HepG2 (cell line): ENCODE data around the gene MTIF3. TPM values are rescaled to one million over a fixed set of nuclear protein-coding genes. Genes with fewer than 3 reads are reported as not detected.

Source experiments
- ATAC-seq: fragments of 200-7000 bp; cut with Tn5 transposase; 3 replicates; pipeline ENCODE4 v1.9.1; 2020; ENCODE audit warnings: mild to moderate bottlenecking, moderate library complexity
- BruUV-seq: library from RNA; stranded (reverse); fragments of 400-500 nt; replicated peaks from 2 replicates; lab custom pipeline; 2021; lab: Mats Ljungman, UMichigan
- CTCF ChIA-PET: fragments of 300-600 bp; formaldehyde crosslinking; extraction: SDS; loops from one replicate; lab custom pipeline; 2021; ENCODE audit warnings: low total read pairs, inconsistent platforms, low intra/inter-chr PET ratio; lab: Yijun Ruan, JAX
- POLR2A ChIA-PET: fragments of 350-600 bp; sonication (Branson Sonifier 250); formaldehyde crosslinking; loops from one replicate; lab custom pipeline; 2020; ENCODE audit warnings: antibody characterized with exemption, inconsistent platforms; lab: Yijun Ruan, JAX
- DNase-seq: peaks from one replicate; pipeline ENCODE4 v3.0.0-alpha.2; 2015; ENCODE audit warnings: low spot score
- FAIRE-seq: peaks from 3 replicates; lab custom pipeline; 2011; peaks lifted over from hg19 to GRCh38; lab: Jason Lieb, UNC
- H2AFZ ChIP-seq: one replicate; pipeline ENCODE4 v1.6.1; 2011; ENCODE audit warnings: low read length, inconsistent platforms
- H3K27ac ChIP-seq: fragments of 300-600 bp; 3 replicates; pipeline ENCODE4 v1.8.0; 2011; ENCODE audit warnings: mixed run types, mild to moderate bottlenecking, mixed read lengths, low read length, inconsistent platforms; ENCODE audit not compliant: insufficient read depth; ENCODE audit errors: extremely low read length
- H3K27me3 ChIP-seq, 2 experiments: fragments of 200-600 bp in 1 of 2; 2 replicates in 1 of 2; 3 replicates in 1 of 2; pipeline versions ENCODE4 v1.6.0 to v1.8.0; 2011; ENCODE audit warnings: low read length in 2 of 2, mild to moderate bottlenecking in 2 of 2, moderate library complexity in 2 of 2, inconsistent platforms in 1 of 2; ENCODE audit not compliant: insufficient read depth in 2 of 2, control insufficient read depth in 1 of 2
- H3K36me3 ChIP-seq, 2 experiments: fragments of 200-600 bp in 1 of 2; replicated peaks in 1 of 2; 2 replicates in 1 of 2; 3 replicates in 1 of 2; pipeline versions ENCODE4 v1.5.1 to v1.8.0; 2011; ENCODE audit warnings: low read length in 2 of 2, inconsistent platforms in 1 of 2; ENCODE audit not compliant: insufficient read depth in 2 of 2, control insufficient read depth in 1 of 2
- H3K4me1 ChIP-seq: 2 replicates; pipeline ENCODE4 v1.5.1; 2012; ENCODE audit warnings: low read length, inconsistent platforms; ENCODE audit not compliant: insufficient read depth
- H3K4me2 ChIP-seq: 2 replicates; pipeline ENCODE4 v1.6.0; 2011; ENCODE audit warnings: low read depth, low read length, inconsistent platforms
- H3K4me3 ChIP-seq, 3 experiments: fragments of 200-600 bp in 1 of 3; sonication (generic), shearing (Covaris generic) in 1 of 3; replicated peaks in 1 of 3; 2 replicates each; pipeline ENCODE4 v1.5.1; 2011 to 2016; ENCODE audit warnings: low read length in 3 of 3, inconsistent platforms in 2 of 3, low read depth in 2 of 3, mild to moderate bottlenecking in 2 of 3, control low read depth in 1 of 3, mixed read lengths in 1 of 3; ENCODE audit not compliant: insufficient read depth in 1 of 3
- H3K79me2 ChIP-seq: one replicate; pipeline ENCODE4 v1.6.1; 2011; ENCODE audit warnings: low read length, inconsistent platforms; ENCODE audit not compliant: insufficient read depth
- H3K9ac ChIP-seq: 2 replicates; pipeline ENCODE4 v1.6.0; 2011; ENCODE audit warnings: mild to moderate bottlenecking, low read depth, low read length, inconsistent platforms; ENCODE audit not compliant: insufficient read depth
- H3K9me3 ChIP-seq: 2 replicates; pipeline ENCODE4 v1.5.1; 2012; ENCODE audit warnings: mild to moderate bottlenecking, low read length
- H4K20me1 ChIP-seq: 2 replicates; pipeline ENCODE4 v1.6.0; 2011; ENCODE audit warnings: inconsistent platforms, mild to moderate bottlenecking, low read length, moderate library complexity; ENCODE audit not compliant: insufficient read depth
- BCL6 ChIP-seq: IDR thresholded peaks from 2 replicates; pipeline ENCODE4 v1.6.1; 2016; ENCODE audit warnings: missing genetic modification reagents, missing compliant biosample characterization
- EHMT2 ChIP-seq: fragments of 200-600 bp; sonication (generic); IDR thresholded peaks from 2 replicates; pipeline ENCODE4 v1.7.0; 2017; ENCODE audit warnings: antibody characterized with exemption, low read depth, low read length, borderline replicate concordance
- IKZF1 ChIP-seq: fragments of 450-650 bp; IDR thresholded peaks from 2 replicates; pipeline ENCODE4 v1.7.1; 2016
- MEIS2 ChIP-seq: sonication (generic); formaldehyde crosslinking; IDR thresholded peaks from 2 replicates; pipeline ENCODE4 v1.9.0; 2021; ENCODE audit warnings: mild to moderate bottlenecking, missing genetic modification reagents
- MXD1 ChIP-seq: sonication (generic); formaldehyde crosslinking; IDR thresholded peaks from 2 replicates; pipeline ENCODE4 v1.4.0; 2020; ENCODE audit warnings: mild to moderate bottlenecking, missing genetic modification reagents
- PAWR ChIP-seq: sonication (generic); formaldehyde crosslinking; IDR thresholded peaks from 2 replicates; pipeline ENCODE4 v1.4.0; 2020; ENCODE audit warnings: missing genetic modification reagents, mild to moderate bottlenecking, borderline replicate concordance
- PCBP2 ChIP-seq: fragments of 200-400 bp; formaldehyde crosslinking; optimal IDR thresholded peaks from 2 replicates; pipeline ENCODE3; 2018; ENCODE audit warnings: low read length, low read depth; ENCODE audit not compliant: poor library complexity, severe bottlenecking
- PTBP1 ChIP-seq: fragments of 200-400 bp; formaldehyde crosslinking; IDR thresholded peaks from 2 replicates; pipeline ENCODE4 v1.6.1; 2018; ENCODE audit warnings: low read length, low read depth; ENCODE audit not compliant: poor library complexity, severe bottlenecking
- REPIN1 ChIP-seq: sonication (generic); formaldehyde crosslinking; IDR thresholded peaks from 2 replicates; pipeline ENCODE4 v1.8.0; 2022; ENCODE audit warnings: missing genetic modification reagents, low read depth, mild to moderate bottlenecking, borderline replicate concordance
- SRY ChIP-seq: sonication (generic); formaldehyde crosslinking; IDR thresholded peaks from 2 replicates; pipeline ENCODE4 v1.8.0; 2022; ENCODE audit warnings: mild to moderate bottlenecking, missing genetic modification reagents
- TAF1 ChIP-seq: sonication (generic); formaldehyde crosslinking; IDR thresholded peaks from 2 replicates; pipeline ENCODE4 v1.4.0; 2020; ENCODE audit warnings: missing genetic modification reagents
- TBL1XR1 ChIP-seq: fragments of 150-350 bp; IDR thresholded peaks from 2 replicates; pipeline ENCODE4 v1.6.1; 2014; ENCODE audit warnings: borderline replicate concordance, low read length; ENCODE audit not compliant: partially characterized antibody
- THYN1 ChIP-seq: sonication (generic); formaldehyde crosslinking; IDR thresholded peaks from 2 replicates; pipeline ENCODE4 v1.8.1; 2023; ENCODE audit warnings: low read depth, mild to moderate bottlenecking, moderate library complexity, missing genetic modification reagents, borderline replicate concordance
- ZC3H13 ChIP-seq: sonication (generic); formaldehyde crosslinking; IDR thresholded peaks from 2 replicates; pipeline ENCODE4 v1.8.1; 2023; ENCODE audit warnings: mild to moderate bottlenecking, missing genetic modification reagents, moderate library complexity
- ZNF17 ChIP-seq: sonication (generic); formaldehyde crosslinking; IDR thresholded peaks from 2 replicates; pipeline ENCODE4 v1.5.0; 2020; ENCODE audit warnings: mild to moderate bottlenecking, missing genetic modification reagents
- ZNF703 ChIP-seq: sonication (generic); formaldehyde crosslinking; IDR thresholded peaks from 2 replicates; pipeline ENCODE4 v1.5.1; 2020; ENCODE audit warnings: missing genetic modification reagents, mild to moderate bottlenecking, moderate library complexity, borderline replicate concordance
- WGBS: methylation state at CpG from one replicate; pipeline ENCODE4 v1.1.6; 2017; ENCODE audit warnings: low lambda C conversion rate; 5-methylcytosine and 5-hydroxymethylcytosine counted together
- in situ Hi-C: cut with HindIII; loops from 2 replicates; pipeline ENCODE4 v1.10.0; 2017; ENCODE audit warnings: low pct_unique_long_range_greater_than_20kb; ENCODE audit not compliant: extremely low pct_ligation_motif_present
- intact Hi-C: fragments of 100-400 bp; cut with micrococcal nuclease; formaldehyde crosslinking; loops from one replicate; pipeline ENCODE4 v1.10.0; 2022; ENCODE audit not compliant: unreplicated experiment
- polyA plus RNA-seq, 8 experiments: library from polyadenylated mRNA; depleted of rRNA in 3 of 8; stranded (reverse) in 7 of 8; unstranded in 1 of 8; fragments of >200 nt; fragmentation: Illumina TruSeq in 4 of 8; extraction: Trizol in 4 of 8; gene quantifications; 2 replicates each; pipeline versions ENCODE4 v1.2.1 to v1.2.3, GENCODE V29; 2011 to 2016; ENCODE audit warnings: low read depth in 4 of 8, missing spikeins in 1 of 8, mixed read lengths in 1 of 8; ENCODE audit not compliant: insufficient read depth in 1 of 8
- total RNA-seq, 5 experiments: library from RNA; depleted of rRNA; stranded (reverse); fragments of >200 nt; fragmentation: Illumina TruSeq; extraction: Trizol; gene quantifications; 2 replicates each; pipeline ENCODE4 v1.2.3, GENCODE V29; 2016; ENCODE audit warnings: low read depth in 1 of 5
- TF ChIP-seq, protein P1 (sequence below): sonication (generic); formaldehyde crosslinking; IDR thresholded peaks from 2 replicates; pipeline ENCODE4 v1.5.1; 2020; ENCODE audit warnings: mild to moderate bottlenecking, missing genetic modification reagents, moderate library complexity

The MTIF3 gene
- total and polyA plus RNA-seq, 2 of the 13 experiments (the other 11 are each of a cell fraction or from before 2014, with no cell fraction given): 33.7 to 40.6 TPM

- TF ChIP-seq, protein P1, sequence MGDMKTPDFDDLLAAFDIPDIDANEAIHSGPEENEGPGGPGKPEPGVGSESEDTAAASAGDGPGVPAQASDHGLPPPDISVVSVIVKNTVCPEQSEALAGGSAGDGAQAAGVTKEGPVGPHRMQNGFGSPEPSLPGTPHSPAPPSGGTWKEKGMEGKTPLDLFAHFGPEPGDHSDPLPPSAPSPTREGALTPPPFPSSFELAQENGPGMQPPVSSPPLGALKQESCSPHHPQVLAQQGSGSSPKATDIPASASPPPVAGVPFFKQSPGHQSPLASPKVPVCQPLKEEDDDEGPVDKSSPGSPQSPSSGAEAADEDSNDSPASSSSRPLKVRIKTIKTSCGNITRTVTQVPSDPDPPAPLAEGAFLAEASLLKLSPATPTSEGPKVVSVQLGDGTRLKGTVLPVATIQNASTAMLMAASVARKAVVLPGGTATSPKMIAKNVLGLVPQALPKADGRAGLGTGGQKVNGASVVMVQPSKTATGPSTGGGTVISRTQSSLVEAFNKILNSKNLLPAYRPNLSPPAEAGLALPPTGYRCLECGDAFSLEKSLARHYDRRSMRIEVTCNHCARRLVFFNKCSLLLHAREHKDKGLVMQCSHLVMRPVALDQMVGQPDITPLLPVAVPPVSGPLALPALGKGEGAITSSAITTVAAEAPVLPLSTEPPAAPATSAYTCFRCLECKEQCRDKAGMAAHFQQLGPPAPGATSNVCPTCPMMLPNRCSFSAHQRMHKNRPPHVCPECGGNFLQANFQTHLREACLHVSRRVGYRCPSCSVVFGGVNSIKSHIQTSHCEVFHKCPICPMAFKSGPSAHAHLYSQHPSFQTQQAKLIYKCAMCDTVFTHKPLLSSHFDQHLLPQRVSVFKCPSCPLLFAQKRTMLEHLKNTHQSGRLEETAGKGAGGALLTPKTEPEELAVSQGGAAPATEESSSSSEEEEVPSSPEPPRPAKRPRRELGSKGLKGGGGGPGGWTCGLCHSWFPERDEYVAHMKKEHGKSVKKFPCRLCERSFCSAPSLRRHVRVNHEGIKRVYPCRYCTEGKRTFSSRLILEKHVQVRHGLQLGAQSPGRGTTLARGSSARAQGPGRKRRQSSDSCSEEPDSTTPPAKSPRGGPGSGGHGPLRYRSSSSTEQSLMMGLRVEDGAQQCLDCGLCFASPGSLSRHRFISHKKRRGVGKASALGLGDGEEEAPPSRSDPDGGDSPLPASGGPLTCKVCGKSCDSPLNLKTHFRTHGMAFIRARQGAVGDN (CRISPR knock-in tag): no peak
Observed at GRCh38 chr13:27497563-27498230, 47.3 kb upstream of the MTIF3 start (continued).

DNA sequence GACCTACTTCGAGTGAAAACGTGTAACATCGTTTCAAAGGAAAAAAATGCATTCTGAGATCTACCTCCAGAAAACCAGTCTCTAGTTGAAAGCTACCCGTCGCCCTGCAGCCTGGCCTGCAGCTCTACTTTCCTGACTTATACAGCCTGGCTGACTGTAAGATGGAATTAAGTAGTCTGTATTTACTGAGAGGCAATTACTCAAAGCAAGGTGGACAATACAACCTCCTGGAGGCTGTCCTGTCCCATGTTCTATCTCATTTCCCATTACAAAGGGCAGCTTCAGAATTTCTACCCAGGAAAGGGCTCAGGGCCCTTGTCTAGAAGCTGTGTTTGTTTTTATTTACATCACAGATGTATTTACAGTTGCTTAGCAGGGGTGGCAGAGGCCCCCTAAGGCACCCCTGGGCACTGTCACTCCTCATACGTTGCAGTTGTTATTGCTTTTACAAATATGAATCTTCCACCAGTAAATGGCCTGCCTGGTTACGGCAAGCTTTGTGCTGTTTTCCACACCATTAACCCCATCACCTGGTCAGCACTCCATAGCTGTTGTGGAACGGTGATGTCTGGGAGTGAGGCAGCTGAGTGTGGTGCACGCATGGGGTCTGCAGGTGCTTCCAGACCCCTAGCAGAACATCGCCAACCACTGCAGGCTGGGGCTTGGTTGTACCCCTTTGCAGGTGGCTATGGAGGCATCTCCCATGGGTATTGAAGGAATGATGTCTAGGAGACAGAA lies 46.3 kb upstream of the MTIF3 start:
- no peak overlapping the region for H3K4me2 ChIP-seq
- FAIRE-seq (no peak), ATAC-seq (no peak), DNase-seq (no peak)
- peaks cover 1 to 2% of the 10 kb centered on the region in 2 experiments; a peak in 2 of 5 replicates for H3K27me3 ChIP-seq
- H3K4me3 ChIP-seq: no peak overlapping the region
- no TSS peak for BruUV-seq
- H2AFZ ChIP-seq: no peak overlapping the region
- H4K20me1 ChIP-seq: no peaks in the 10 kb centered on the region
- no peaks in the 10 kb centered on the region for H3K79me2 ChIP-seq
- H3K27ac ChIP-seq: no peak overlapping the region
- WGBS: 28% methylated on average over 10 of the region's 10 CpGs
- intact Hi-C loops: no loop called here
- in situ Hi-C loops: loop anchor here (25.0 kb wide), 1 partner anchor 491 kb away; the partner anchor contains the start of gene URAD
- no peaks in the 10 kb centered on the region for H3K4me1 ChIP-seq
- no peaks in the 10 kb centered on the region for H3K36me3 ChIP-seq
- H3K9me3 ChIP-seq: no peaks in the 10 kb centered on the region
- ChIA-PET CTCF (no interaction called here), POLR2A (no interaction called here)
- no peak overlapping the region for H3K9ac ChIP-seq
- TF ChIP-seq TBL1XR1 (no peak), MXD1 (CRISPR knock-in tag) (no peak), ZNF703 (no peak), EHMT2 (no peak), SRY (CRISPR knock-in tag) (no peak), IKZF1 (no peak), ZC3H13 (CRISPR knock-in tag) (no peak), THYN1 (CRISPR knock-in tag) (no peak), PCBP2 (no peak), BCL6 (CRISPR knock-in tag) (no peak), REPIN1 (CRISPR knock-in tag) (no peak), MEIS2 (CRISPR knock-in tag) (no peak), PAWR (CRISPR knock-in tag) (no peak), TAF1 (CRISPR knock-in tag) (no peak), PTBP1 (no peak), ZNF17 (CRISPR knock-in tag) (no peak)
